Measurements from ENCODE around the gene ADCY9.
"Not testable (repeated sequence)": the region's sequence is repeated elsewhere in the genome, so short reads cannot be mapped to it uniquely, and the experiment has no call there.

Gene ADCY9

GRCh38 chr16:4116325-4117249, at the start of gene ADCY9:
Gene ADCY9 (minus strand): TSS chr16:4116442. CDS start chr16:4115442, 1,000 bp downstream.
- DNase-seq: no peak

GRCh38 chr16:4160658-4161430, 44.6 kb upstream of the ADCY9 start:
- no peak for DNase-seq

GRCh38 chr16:4159726-4160125, 43.5 kb upstream of the ADCY9 start:
- DNase-seq: no peak

GRCh38 chr16:4158143-4159093, 42.2 kb upstream of the ADCY9 start:
- no peak for DNase-seq

GRCh38 chr16:4157376-4157825, 41.2 kb upstream of the ADCY9 start:
- no peak for DNase-seq

GRCh38 chr16:4156503-4156902, 40.3 kb upstream of the ADCY9 start:
- DNase-seq: not testable (repeated sequence)

GRCh38 chr16:4153364-4153763, 37.1 kb upstream of the ADCY9 start:
- not testable (repeated sequence) for DNase-seq

GRCh38 chr16:4152267-4152666, 36.0 kb upstream of the ADCY9 start:
- no peak for DNase-seq

GRCh38 chr16:4147236-4147635, 31.0 kb upstream of the ADCY9 start:
- DNase-seq: no peak

GRCh38 chr16:4142268-4142667, 26.0 kb upstream of the ADCY9 start:
- no peak for DNase-seq

- no peak for DNase-seq
These were observed 25.4 kb upstream of the ADCY9 start for GRCh38 chr16:4141604-4142003.

- DNase-seq: no peak
These were observed 24.4 kb upstream of the ADCY9 start for GRCh38 chr16:4140652-4141051.

GRCh38 chr16:4139968-4140367, 23.7 kb upstream of the ADCY9 start:
- no peak for DNase-seq

GRCh38 chr16:4138713-4139112, 22.5 kb upstream of the ADCY9 start:
- no peak for DNase-seq

GRCh38 chr16:4137438-4137837, 21.2 kb upstream of the ADCY9 start:
- no peak for DNase-seq

GRCh38 chr16:4136229-4136813, 20.1 kb upstream of the ADCY9 start:
- DNase-seq: no peak

- no peak for DNase-seq
These were observed 19.3 kb upstream of the ADCY9 start for GRCh38 chr16:4135537-4135936.

GRCh38 chr16:4133897-4134372, 17.7 kb upstream of the ADCY9 start:
- DNase-seq: no peak

GRCh38 chr16:4131621-4132020, 15.4 kb upstream of the ADCY9 start:
- no peak for DNase-seq

- no peak for DNase-seq
These were observed 8.5 kb upstream of the ADCY9 start for GRCh38 chr16:4124535-4125294.

- DNase-seq: peak; percentile 95
These were observed 7.5 kb upstream of the ADCY9 start for GRCh38 chr16:4123616-4124300.
